Esophagus (tissue), 2 donors: ENCODE results near the gene KCNN3. TPM values are rescaled to one million over a fixed set of nuclear protein-coding genes. Genes with fewer than 3 reads are reported as not detected.

Source experiments
- H3K27ac ChIP-seq, 2 donors: one replicate each; pipeline ENCODE4 v1.5.1; 2013; ENCODE audit warnings: low read depth in 2 of 2, mild to moderate bottlenecking in 2 of 2, inconsistent platforms in 1 of 2, low read length in 1 of 2, moderate library complexity in 1 of 2
- H3K27me3 ChIP-seq, 2 donors: one replicate each; pipeline ENCODE4 v1.6.1; 2013; ENCODE audit warnings: low read length in 2 of 2, control low read depth in 1 of 2, mild to moderate bottlenecking in 1 of 2; ENCODE audit not compliant: insufficient read depth in 2 of 2, control insufficient read depth in 1 of 2
- H3K36me3 ChIP-seq, 2 donors: one replicate each; pipeline ENCODE4 v1.6.1; 2013; ENCODE audit warnings: low read length in 1 of 2; ENCODE audit not compliant: control insufficient read depth in 2 of 2, insufficient read depth in 2 of 2
- H3K4me1 ChIP-seq, 2 donors: one replicate each; pipeline ENCODE4 v1.6.1; 2013; ENCODE audit warnings: low read length in 1 of 2; ENCODE audit not compliant: control insufficient read depth in 2 of 2, insufficient read depth in 2 of 2
- H3K4me3 ChIP-seq, 2 donors: one replicate each; pipeline ENCODE4 v1.5.1; 2013; ENCODE audit warnings: low read length in 2 of 2, mild to moderate bottlenecking in 2 of 2, low read depth in 1 of 2, moderate library complexity in 1 of 2
- H3K9me3 ChIP-seq, 2 donors: one replicate each; pipeline ENCODE4 v1.6.1; 2013; ENCODE audit warnings: mild to moderate bottlenecking in 2 of 2, low read depth in 1 of 2, low read length in 1 of 2, moderate library complexity in 1 of 2; ENCODE audit not compliant: control insufficient read depth in 2 of 2, insufficient read depth in 1 of 2
- WGBS, 2 donors: extraction: QIAGEN DNeasy Blood & Tissue Kit; methylation state at CpG; one replicate each; pipeline ENCODE4 v1.1.7; 2013; 5-methylcytosine and 5-hydroxymethylcytosine counted together
- polyA plus RNA-seq, 2 donors: library from polyadenylated mRNA; stranded (reverse); fragments of 200-250 nt; gene quantifications; one replicate each; pipeline ENCODE4 v1.2.3, GENCODE V29; 2013
- donor health status: healthy with polysubstance abuse.
- donor health status: Bipolar disorder and iron deficiency.

The KCNN3 gene
- polyA plus RNA-seq, 2 donors: 0.12 to 0.14 TPM

DNA sequence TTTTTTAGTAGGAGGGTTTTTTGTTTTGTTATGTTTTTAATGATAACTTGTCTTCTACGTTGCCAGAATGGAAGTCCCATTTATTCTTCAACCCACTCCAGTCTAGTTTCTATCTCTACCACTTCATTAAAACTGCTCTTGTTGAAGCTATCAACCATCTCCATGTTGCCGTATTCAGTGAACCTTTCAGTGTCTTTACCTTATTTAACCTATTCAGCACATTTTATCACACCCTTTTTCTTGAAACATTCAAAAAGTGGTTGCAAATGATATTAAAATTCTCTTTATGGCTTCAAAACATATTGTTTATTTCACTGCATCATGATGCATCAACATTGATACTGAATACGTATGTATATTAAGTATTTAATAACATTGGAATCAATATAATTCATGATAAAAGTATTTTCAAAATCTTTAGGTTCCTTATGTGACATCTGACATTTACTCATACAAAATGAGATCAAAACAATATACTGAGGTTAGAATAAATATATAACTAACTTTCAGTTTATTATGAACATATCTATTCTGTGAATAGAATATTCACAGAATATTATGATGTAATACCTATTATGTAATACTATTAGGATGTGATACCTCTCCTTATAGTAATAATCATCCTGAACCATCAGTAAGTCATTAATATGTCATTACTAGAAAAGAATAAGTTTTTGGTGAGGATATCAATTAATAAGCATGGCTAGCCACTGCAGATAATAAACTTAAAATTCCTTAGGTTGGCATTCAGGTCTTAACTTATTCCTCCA is 210.1 kb downstream of the KCNN3 start:
- H3K36me3 ChIP-seq: no peaks in the 10 kb centered on the region
- no peaks in the 10 kb centered on the region for H3K27me3 ChIP-seq
- H3K9me3 ChIP-seq: no peaks in the 10 kb centered on the region
- H3K4me1 ChIP-seq: no peaks in the 10 kb centered on the region
- H3K27ac ChIP-seq: no peak overlapping the region
- WGBS, 2 donors: 77 to 83% methylated on average over 3 of the region's 3 CpGs
- no peak overlapping the region for H3K4me3 ChIP-seq

DNA sequence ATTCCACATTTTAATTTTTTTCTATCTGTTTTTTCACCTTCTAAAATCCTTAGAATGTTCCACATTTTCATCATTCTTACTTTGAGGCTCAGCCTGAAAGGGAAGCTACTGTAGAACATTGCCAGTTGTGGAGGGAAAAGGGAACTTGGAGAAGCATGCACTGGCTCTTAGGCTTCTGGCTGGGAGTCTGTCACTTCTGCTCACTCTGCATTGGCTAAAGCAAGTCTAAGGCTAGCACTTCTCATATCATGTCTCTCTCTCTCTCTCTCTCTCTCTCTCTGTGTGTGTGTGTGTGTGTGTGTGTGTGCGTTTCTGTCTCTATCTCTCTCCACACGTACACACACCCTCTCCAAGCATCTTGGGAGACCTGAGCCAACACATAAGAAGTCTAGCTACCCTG is 212.5 kb downstream of the KCNN3 start:
- Histone ChIP-seq H3K27ac (no peak overlapping the region), H3K27me3 (no peaks in the 10 kb centered on the region), H3K36me3 (no peaks in the 10 kb centered on the region), H3K4me3 (no peak overlapping the region), H3K4me1 (no peaks in the 10 kb centered on the region), H3K9me3 (no peaks in the 10 kb centered on the region)
- 42 to 50% methylated on average over 2 of the region's 2 CpGs for WGBS, 2 donors

DNA sequence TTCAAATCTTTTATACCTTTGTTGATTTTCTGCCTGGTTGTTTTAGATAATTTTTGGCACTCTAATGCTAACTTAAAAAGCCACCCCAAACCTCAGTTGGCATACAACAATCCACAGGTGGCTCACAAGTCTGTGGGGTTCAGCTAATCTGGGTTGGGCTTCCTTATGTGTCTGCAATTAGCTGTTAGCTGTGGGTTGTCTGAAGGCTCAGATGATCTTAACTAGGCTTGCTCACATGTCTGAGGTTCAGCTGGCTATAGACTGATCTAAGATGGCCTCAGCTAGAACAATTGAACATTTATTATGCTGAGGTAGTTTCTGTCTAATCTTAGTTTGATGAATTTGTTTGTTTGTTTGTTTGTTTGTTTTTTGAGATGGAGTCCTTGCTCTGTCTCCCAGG is 217.2 kb downstream of the KCNN3 start:
- Histone ChIP-seq H3K27me3 (no peaks in the 10 kb centered on the region), H3K36me3 (no peaks in the 10 kb centered on the region), H3K27ac (no peak overlapping the region), H3K4me3 (no peak overlapping the region), H3K4me1 (no peaks in the 10 kb centered on the region), H3K9me3 (no peaks in the 10 kb centered on the region)

Other genes starting within 250 kb of the KCNN3 start
- gene PMVK, start 66.4 kb upstream of the KCNN3 start, polyA plus RNA-seq: 10 to 100 TPM; 29.4 to 68.9 TPM
- 10 to 100 TPM; 18.3 to 25.7 TPM for gene PBXIP1, start 85.8 kb upstream of the KCNN3 start, polyA plus RNA-seq
- 10 to 100 TPM; 14.3 to 15.8 TPM for gene PYGO2, start 91.5 kb upstream of the KCNN3 start, polyA plus RNA-seq
- 10 to 100 TPM; 28.8 to 38.8 TPM for gene SHC1, start 100.5 kb upstream of the KCNN3 start, polyA plus RNA-seq
- 10 to 100 TPM in 1 of 2 donors, 1 to 10 TPM in 1; 8.9 to 74.3 TPM for gene CKS1B, start 104.4 kb upstream of the KCNN3 start, polyA plus RNA-seq
- 10 to 100 TPM; 27.1 TPM for gene FLAD1, start 113.1 kb upstream of the KCNN3 start, polyA plus RNA-seq
- under 1 TPM in 1 of 2 donors, not detected in 1; 0.22 TPM for gene LENEP, start 123.3 kb upstream of the KCNN3 start, polyA plus RNA-seq
- 10 to 100 TPM; 71.7 to 95.8 TPM for gene ZBTB7B, start 132.5 kb upstream of the KCNN3 start, polyA plus RNA-seq
- gene DCST2, start 163.5 kb upstream of the KCNN3 start, polyA plus RNA-seq: 10 to 100 TPM in 1 of 2 donors, 1 to 10 TPM in 1; 1.7 to 10.1 TPM
- under 1 TPM; 0.14 to 0.29 TPM for gene DCST1, start 163.5 kb upstream of the KCNN3 start, polyA plus RNA-seq
- gene ADAM15, start 181.0 kb upstream of the KCNN3 start, polyA plus RNA-seq: 100 to 1,000 TPM; 122 to 222 TPM
- gene EFNA4, start 193.5 kb upstream of the KCNN3 start, polyA plus RNA-seq: 10 to 100 TPM; 14.7 to 16.2 TPM
- gene EFNA3, start 208.6 kb upstream of the KCNN3 start, polyA plus RNA-seq: 10 to 100 TPM; 16.3 to 21.7 TPM